CD4-positive, alpha-beta T cell treated with Interleukin-1 beta for 1 hour (primary cell): Measurements from ENCODE around the gene IZUMO4.
"Not testable (repeated sequence)": the region's sequence is repeated elsewhere in the genome, so short reads cannot be mapped to it uniquely, and the experiment has no call there.

Source experiments
- DNase-seq, 2 donors: peaks; one replicate each; pipeline ENCODE4 v3.0.0-alpha.2; 2020 to 2022

The IZUMO4 gene

DNA sequence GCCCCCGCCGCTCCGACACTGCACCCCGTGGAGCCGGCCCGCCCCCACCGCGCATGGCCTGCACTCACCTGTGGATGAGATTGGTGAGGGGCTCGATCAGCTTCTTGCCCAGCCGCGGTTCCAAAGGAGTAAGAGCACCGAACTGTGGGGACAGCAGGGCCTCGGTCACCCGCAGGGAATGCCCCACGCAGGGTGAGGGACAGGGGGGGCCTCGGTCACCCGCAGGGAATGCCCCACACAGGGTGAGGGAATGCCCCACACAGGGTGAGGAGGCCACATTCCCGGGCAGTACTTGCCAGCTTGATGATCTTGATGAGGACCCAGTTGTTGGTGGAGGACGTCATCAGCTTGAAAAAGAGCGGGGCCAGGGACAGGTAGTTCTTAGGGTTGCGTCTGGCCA, 32.3 kb downstream of the IZUMO4 start:
- no peak for DNase-seq

DNA sequence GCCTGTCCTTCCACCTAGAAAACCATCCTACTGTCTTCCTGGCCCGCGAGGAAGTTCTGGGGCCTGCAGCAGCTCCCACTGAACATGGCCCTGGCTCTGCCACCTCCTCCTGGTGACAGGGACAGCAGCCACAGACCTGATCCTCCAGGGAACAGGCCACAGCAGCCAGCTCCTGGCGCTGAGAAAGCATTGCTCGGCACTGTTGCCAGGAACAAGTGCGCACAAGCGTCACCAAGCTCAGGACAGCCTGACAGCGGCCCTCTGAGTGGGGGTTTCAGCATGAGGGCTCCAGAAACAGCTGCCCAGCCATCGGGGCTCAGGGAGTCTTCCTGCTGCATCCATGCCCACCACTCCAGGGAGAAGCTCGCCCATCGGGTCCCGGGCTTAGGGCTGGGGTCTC, 32.8 kb downstream of the IZUMO4 start:
- no peak for DNase-seq

DNA sequence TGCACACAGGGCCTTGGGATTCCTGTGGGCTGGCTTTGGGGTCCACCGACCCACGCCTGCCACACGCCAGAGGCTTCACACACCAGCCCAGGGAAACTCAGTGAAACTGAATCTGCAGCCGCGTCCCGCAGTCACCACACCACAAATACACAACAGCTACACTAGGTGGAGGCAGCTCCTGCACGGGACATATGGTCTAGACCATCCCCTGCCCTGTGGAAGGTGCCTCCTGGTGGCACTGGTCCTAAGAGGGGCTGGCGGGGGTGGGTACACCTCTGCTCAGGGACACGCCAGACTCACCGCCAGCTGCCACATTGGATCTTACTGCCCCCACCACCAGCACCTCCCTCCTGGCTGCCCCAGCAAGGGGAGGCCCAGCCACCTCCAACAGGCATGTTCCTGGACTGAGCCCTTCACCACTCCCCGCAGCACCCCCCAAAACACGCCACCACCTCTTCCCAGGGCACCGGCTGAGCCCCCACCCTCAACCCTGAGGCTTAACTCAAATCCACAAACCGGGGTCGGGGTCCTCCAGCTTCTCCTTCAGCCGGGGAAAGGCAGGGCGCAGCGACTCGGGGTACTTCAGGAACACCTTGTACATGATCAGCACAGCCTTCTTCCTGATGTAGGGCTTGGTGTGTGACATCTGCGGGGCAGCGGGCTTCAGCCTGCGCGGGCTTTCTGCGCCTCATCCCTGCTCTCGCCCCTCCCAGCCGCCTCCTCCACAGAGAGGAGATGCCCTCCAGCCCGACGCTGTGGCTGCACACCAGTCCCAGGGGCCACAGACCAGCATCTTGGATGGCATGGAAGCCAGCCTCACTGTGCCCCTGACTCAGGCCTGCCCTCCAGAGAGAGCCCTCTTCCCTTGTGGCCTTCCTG, 33.4 kb downstream of the IZUMO4 start:
- no peak for DNase-seq

DNA sequence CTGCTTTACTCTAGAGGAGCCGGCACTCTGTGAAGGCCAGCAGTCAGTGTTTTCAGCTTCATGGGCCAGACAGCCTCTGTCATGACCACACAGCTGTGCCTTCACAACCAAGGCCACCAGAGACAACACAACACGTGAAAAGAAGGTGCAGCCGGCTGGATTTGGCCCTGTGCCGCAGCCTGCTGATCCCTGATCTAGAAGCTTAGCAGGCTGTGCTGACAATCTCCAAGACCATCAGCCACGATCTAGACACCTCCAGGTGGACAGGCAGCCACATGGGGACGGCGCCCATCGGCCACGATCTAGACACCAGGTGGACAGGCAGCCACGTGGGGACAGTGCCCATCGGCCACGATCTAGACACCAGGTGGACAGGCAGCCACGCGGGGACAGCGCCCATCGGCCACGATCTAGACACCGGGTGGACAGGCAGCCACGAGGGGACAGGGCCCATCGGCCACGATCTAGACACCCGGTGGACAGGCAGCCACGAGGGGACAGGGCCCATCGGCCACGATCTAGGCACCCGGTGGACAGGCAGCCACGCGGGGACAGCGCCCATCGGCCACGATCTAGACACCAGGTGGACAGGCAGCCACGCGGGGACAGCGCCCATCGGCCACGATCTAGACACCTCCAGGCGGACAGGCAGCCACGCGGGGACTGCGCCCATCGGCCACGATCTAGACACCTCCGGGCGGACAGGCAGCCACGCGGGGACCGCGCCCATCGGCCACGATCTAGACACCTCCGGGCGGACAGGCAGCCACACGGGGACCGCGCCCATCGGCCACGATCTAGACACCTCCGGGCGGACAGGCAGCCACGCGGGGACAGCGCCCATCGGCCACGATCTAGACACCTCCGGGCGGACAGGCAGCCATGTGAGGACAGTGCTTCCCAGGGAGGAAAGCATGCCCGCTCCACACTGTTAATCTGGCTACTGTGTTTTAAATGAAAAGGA, 34.6 kb downstream of the IZUMO4 start:
- DNase-seq: not testable (repeated sequence)

DNA sequence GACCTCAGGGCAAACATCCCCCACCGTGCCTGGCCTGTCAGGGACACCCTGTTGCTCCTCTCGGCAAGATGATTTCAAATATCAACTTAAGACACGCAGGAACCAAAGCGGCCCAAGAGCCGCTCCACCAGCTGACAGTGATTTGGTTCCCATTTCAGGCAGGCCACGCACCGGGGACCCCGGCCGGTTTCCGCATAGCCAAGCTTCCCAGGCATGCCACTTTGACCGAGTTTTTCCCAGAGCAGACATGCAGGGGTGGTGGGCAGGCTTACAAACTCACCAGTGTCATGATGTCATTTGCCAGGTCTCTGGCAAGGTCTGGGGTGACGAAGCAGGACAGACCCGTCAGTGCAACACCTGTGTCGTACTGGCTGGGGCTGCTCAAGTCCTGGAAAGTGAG, 35.5 kb downstream of the IZUMO4 start:
- no peak for DNase-seq

DNA sequence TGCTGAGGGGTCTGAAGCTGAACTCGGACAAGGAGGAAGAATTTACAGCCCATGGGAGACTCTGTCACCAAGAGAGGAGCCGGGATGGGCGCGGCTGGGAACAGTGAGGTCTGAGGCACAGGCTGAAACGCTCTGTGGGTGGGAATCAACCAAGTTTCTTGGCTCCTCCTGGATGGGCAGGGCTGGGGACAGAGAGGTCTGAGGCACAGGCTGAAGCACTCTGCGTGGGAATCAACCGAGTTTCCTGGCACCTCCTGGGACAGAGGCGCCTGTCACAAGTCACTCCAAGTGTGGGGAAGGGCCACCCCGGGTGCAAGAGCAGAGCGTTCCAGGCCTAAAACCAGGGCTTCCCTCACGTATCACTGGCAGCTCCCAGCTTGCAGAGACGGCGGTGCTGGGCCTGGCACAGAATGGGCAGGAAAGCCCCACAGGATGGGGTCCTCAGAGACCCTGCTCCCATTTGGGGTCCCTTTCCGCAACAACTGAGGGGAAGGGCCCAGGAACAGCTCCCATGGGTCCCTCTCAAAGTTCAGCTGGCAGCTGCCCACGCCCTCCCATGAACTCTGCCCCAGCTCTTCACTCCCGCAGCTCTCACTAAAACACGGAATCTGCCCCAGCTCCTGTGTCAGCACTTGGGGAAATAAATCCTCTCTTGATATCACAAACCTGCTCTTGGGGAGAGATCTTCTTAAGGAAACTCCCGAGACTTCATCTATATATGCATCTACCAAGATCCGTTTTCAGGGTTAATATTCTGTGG, 36.2 kb downstream of the IZUMO4 start:
- no peak for DNase-seq

DNA sequence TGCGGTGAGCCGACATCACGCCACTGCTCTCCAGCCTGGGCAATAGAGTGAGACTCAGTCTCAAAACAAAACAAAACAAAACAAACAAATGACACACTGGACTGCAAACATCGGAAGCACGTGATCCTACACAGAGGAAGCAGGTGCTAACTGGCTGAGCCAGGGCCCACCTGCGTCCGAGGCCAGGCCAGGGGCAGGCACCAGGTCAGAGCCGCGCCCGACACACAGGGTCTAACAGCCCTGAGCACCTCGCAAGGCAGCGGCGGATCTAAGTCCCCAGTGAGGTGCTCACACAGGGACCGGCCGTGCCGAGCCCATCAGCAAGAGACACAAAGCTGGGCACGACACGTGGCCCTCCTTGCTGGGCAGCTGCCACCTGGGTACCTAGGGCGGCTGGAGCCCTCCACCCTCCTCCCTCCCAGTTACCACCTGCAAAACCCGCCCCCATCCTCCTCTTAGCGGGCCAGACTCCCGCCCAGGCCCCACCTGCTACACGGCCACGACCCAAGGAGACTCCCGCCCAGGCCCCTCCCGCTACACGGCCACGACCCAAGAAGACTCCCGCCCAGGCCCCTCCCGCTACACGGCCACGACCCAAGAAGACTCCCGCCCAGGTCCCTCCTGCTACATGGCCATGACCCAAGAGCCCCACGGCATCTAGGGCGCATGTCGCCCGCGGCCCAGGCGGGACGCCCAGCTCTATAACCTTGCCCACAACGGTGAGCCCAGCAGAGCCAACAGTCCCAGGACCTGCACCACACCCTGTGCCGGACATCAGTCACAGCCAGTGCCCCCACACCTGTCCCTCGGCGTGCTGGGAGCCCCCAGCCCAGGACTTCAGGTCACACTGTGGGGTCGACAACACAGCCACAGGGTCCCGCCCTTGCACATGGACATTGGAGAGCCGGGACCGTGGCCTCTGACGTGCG, 39.0 kb downstream of the IZUMO4 start:
- no peak for DNase-seq

DNA sequence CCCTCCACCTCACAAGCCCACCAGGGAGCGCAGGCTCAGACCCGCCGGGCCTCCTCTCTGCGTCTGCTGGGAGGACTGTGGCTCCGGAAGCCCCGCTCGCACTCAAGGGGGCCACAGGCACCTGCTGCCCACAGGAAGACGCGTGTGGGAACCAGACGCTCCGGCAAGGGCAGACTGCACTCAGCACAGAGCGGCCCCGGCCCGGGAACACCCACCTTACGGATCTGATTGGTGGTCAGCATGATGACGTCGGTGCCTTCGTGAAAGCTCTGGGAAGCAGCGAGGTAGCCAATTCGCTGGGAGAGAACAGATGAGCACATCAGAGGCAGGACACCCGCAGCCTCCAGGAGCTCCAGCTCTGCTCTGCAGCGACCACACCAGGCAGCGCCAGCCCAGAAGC, 40.1 kb downstream of the IZUMO4 start:
- no peak for DNase-seq

DNA sequence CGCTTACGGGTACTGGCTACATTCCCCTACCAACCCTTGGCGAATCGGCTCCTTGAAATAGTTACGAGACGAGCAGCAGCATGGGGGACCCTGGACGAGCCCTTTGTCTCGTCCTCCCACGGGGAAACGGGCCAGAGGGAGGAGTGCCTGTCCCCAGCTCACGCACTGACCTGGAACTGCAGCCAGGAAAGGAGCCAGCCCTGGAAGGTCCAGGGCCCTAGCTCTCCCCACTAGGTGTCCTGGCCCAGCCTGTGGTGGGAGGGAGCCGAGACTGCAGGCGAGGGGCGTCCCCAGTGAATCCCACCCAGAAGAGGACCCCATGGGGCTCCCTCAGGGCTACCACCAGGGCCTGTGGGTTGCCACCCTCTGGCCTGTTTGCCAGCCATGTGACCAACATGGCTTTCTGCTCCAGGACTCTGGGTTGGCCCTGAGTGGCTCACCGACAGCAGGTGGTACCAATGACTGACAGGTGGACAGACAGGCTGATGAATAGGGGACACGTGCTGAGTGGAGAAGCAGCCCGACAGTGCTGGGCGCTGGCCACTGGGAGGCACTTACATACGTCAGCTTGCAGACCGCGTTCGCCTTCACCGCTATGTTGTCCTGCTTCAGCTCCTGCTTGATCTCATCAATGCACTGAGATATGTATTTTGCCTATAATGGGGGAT, 41.5 kb downstream of the IZUMO4 start:
- no peak for DNase-seq

DNA sequence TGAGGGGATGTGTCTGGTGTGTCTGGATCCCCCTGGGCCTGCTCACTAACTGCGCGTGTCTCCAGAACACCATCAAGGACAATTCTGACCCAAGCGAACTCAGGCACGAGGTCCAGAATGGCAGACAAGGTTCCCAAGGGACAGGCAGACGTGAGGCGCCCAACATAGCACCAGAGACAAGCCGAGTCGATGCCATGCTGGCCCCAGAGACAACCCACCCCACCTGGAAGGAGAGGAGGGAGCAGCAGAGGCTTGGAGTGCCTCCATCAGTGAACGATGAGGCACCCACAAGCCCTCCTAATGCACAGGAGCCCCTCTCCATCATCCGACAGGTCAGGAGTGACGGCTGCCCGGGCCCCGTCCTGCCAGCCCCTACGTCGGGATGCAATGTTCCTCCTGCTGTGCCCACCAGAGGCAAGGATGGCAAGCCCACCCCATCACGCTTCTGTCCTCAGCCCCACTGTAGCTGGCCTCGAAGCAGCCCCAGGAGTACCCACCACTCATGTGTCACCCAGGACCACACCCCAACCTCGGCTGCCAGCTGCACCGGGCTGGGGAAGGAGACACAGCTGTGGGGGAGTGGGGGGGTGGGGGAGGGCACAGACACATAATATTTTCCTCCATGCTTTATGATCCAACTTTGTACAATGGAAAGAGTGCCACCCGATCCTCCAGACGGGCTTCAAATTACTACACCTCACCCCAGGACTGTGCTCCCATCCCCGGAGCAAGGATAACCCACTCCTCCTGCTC, 42.8 kb downstream of the IZUMO4 start:
- DNase-seq: no peak

DNA sequence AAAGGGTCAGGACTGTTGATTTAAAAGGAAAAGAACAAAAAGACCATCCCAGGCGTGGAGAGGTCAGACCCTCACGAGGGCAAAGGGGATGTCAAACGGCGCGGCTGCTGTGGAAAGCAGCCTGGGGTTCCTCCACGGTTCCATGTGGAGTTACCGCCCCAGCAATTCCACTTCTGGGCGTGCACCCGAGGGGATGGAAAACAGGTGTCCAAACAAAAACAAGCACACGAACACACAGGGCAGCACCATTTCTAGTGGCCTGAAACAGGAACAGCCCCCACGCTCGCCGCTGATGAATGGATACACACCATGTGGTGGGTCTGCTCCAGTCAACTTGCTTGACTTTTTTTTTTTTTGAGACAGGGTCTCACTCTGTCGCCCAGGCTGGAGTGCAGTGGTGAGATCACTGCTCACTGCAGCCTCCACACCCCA, 43.4 kb downstream of the IZUMO4 start:
- DNase-seq: no peak

DNA sequence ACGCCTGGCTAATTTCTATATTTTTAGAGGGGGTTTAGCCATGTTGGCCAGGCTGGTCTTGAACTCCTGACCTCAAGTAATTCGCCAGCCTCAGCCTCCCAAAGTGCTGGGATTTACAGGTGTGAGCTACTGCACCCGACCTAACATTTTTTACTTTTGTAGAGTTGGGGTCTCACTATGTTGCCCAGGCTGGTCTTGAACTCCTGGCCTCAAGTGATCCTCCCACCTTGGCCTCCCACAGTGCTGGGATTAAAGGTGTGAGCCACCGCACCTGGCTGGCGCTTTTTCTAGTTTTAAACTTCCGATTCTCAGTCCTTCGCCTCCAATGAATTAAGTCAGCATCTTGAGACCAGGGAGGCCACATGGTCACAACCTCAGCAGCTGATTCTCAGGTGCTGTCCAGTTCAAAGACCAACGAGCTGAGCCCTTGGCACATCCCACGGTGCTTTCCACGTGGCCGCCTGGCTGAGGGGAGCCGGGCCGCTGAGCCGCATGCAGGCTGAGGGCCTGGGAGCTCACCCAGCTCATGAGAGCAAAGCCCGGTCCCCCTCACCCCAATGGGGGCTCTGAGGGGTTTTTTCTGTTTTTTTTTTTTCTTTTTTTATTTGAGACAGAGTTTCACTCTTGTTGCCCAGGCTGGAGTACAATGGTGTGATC, 45.6 kb downstream of the IZUMO4 start:
- DNase-seq: no peak

DNA sequence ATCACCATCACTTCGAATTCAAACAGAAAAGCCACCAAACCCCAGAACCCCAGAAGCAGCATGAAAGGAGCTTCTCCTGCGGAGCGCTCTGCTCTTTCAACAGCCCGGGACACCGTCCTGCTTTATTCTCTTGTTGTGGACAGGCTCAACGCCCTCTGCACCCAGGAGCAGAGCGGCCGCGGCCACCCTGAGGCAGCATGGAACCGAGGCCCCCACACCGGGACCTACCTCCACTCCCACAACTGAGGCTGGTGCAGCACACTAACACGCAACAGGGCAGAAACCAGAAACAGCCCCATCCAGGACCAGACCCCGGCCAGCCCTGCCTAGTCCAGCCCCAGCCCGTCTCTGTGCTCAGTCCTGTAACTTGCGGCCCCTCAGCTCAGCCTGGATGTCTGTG, 47.5 kb downstream of the IZUMO4 start:
- DNase-seq: no peak

DNA sequence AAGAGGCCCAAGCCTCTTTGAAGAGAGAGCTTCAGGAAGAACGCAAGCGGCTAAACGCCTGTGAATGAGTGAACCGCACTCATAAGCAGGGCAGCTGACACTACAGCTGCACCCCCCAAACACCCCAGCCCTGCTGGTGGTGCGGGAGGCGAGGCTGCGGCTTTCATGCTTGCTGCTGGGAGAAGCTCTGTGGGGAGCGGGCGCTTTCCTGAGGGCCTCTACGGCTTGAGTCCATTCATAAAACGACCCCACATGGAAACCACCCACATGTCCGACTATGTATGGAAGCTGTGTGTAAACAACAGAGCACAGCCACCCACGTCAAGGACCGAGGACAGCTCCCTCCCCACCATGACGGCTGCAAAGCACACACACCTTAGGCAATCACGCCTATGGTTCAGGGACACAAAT, 49.1 kb downstream of the IZUMO4 start:
- no peak for DNase-seq

DNA sequence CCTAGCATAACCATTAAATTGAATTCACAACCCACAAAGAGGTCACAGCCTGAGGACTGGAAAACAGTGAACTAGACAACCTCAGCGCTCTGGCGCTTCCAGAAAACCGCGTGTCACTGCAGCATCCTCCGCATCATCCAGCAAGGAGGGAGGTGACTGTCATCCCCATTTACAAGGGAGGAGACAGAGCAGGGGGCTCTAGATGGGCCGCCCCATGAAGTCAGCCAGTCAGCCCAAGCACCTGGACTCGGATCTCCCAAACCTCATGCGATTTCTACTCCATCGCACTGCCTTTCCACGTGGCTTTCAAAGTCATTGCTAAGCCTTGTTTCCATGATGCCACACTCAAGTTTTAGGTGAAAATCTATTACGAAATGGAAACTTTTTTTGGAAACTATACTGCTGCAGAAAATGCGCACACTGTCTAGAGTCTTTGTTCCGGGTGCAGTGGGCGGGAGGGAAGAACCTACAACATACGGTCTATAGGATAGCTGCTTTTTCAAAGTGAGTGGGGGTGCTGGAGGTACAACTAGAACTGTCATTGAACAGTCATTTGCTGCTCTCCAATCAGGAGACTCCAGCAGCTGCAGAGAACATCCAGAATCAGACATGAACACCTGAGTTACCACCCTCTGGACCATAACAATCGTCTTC, 51.9 kb downstream of the IZUMO4 start:
- DNase-seq: no peak
